IMR-90 (cell line): ENCODE results near the gene XCL1. TPM values are rescaled to one million over a fixed set of nuclear protein-coding genes. Genes with fewer than 3 reads are reported as not detected.

ENCODE experiments used
- ATAC-seq: fragments of 200-7000 bp; cut with Tn5 transposase; 2 replicates; pipeline ENCODE4 v1.9.1; 2020; ENCODE audit warnings: low read depth, mild to moderate bottlenecking, moderate library complexity
- BruUV-seq: library from RNA; stranded (reverse); fragments of 400-500 nt; replicated peaks from 2 replicates; lab custom pipeline; 2021; lab: Mats Ljungman, UMichigan
- CTCF ChIA-PET: fragments of 300-600 bp; formaldehyde crosslinking; extraction: SDS; loops from one replicate; lab custom pipeline; 2021; ENCODE audit warnings: antibody characterized with exemption; lab: Yijun Ruan, JAX
- POLR2A ChIA-PET: fragments of 300-600 bp; sonication (Branson Sonifier 250); formaldehyde crosslinking; loops from one replicate; lab custom pipeline; 2022; ENCODE audit warnings: antibody characterized with exemption; ENCODE audit not compliant: unreplicated experiment; lab: Charles Lee
- DNase-seq: peaks from one replicate; pipeline ENCODE4 v3.0.0; 2013
- H2AFZ ChIP-seq: replicated peaks from 2 replicates; pipeline ENCODE3; 2013; ENCODE audit warnings: low read length, mild to moderate bottlenecking; ENCODE audit not compliant: poor library complexity
- H2AK5ac ChIP-seq: 2 replicates; pipeline ENCODE4 v1.6.1; 2013; ENCODE audit warnings: low read depth, low read length, inconsistent platforms
- H2AK9ac ChIP-seq: replicated peaks from 2 replicates; pipeline ENCODE3; 2013; ENCODE audit warnings: mild to moderate bottlenecking, low read depth, low read length, moderate library complexity; ENCODE audit not compliant: poor library complexity
- H2BK120ac ChIP-seq: 2 replicates; pipeline ENCODE4 v1.6.1; 2013; ENCODE audit warnings: low read depth, low read length, inconsistent platforms
- H2BK15ac ChIP-seq: 3 replicates; pipeline ENCODE4 v1.6.1; 2013; ENCODE audit warnings: low read depth, low read length, inconsistent platforms
- H2BK20ac ChIP-seq: 2 replicates; pipeline ENCODE4 v1.6.1; 2013; ENCODE audit warnings: low read depth, mild to moderate bottlenecking, inconsistent platforms, low read length, moderate library complexity
- H2BK5ac ChIP-seq: 2 replicates; pipeline ENCODE4 v1.6.1; 2013; ENCODE audit warnings: mild to moderate bottlenecking, low read depth, low read length, inconsistent platforms; ENCODE audit not compliant: poor library complexity, severe bottlenecking
- H3K14ac ChIP-seq: replicated peaks from 2 replicates; pipeline ENCODE4 v1.6.1; 2013; ENCODE audit warnings: low read depth, low read length, inconsistent platforms
- H3K18ac ChIP-seq: 2 replicates; pipeline ENCODE4 v1.6.1; 2013; ENCODE audit warnings: low read depth, low read length, control low read depth
- H3K23ac ChIP-seq: 2 replicates; pipeline ENCODE4 v1.6.1; 2013; ENCODE audit warnings: low read depth, low read length, inconsistent platforms
- H3K27ac ChIP-seq: 2 replicates; pipeline ENCODE4 v1.5.1; 2013; ENCODE audit warnings: mild to moderate bottlenecking, control low read depth, low read length; ENCODE audit not compliant: insufficient read depth
- H3K27me3 ChIP-seq: 2 replicates; pipeline ENCODE4 v1.6.1; 2013; ENCODE audit warnings: low read length; ENCODE audit not compliant: control insufficient read depth, insufficient read depth
- H3K36me3 ChIP-seq: 2 replicates; pipeline ENCODE4 v1.6.1; 2013; ENCODE audit warnings: low read length, mixed read lengths; ENCODE audit not compliant: control insufficient read depth, insufficient read depth
- H3K4ac ChIP-seq: 2 replicates; pipeline ENCODE4 v1.6.1; 2013; ENCODE audit warnings: low read depth, low read length, inconsistent platforms
- H3K4me1 ChIP-seq: 2 replicates; pipeline ENCODE4 v1.6.1; 2013; ENCODE audit warnings: low read length, mixed read lengths; ENCODE audit not compliant: control insufficient read depth, insufficient read depth
- H3K4me2 ChIP-seq: 2 replicates; pipeline ENCODE4 v1.6.1; 2013; ENCODE audit warnings: low read depth, mild to moderate bottlenecking, control low read depth, low read length, moderate library complexity
- H3K4me3 ChIP-seq: 2 replicates; pipeline ENCODE4 v1.5.1; 2013; ENCODE audit warnings: low read depth, mild to moderate bottlenecking, control low read depth, low read length, moderate library complexity; ENCODE audit not compliant: insufficient read depth
- H3K56ac ChIP-seq: 2 replicates; pipeline ENCODE4 v1.6.1; 2013; ENCODE audit warnings: low read length, inconsistent platforms; ENCODE audit not compliant: insufficient read depth; ENCODE audit errors: extremely low read depth
- H3K79me1 ChIP-seq, 2 experiments: 2 replicates each; pipeline ENCODE4 v1.6.1; 2013; ENCODE audit warnings: low read length in 2 of 2, inconsistent platforms in 1 of 2, low read depth in 1 of 2
- H3K9ac ChIP-seq: 2 replicates; pipeline ENCODE4 v1.6.1; 2013; ENCODE audit warnings: low read depth, low read length, control low read depth
- H3K9me1 ChIP-seq: 2 replicates; pipeline ENCODE4 v1.6.1; 2013; ENCODE audit warnings: low read length, inconsistent platforms; ENCODE audit not compliant: insufficient read depth
- H3K9me3 ChIP-seq: 2 replicates; pipeline ENCODE4 v1.6.1; 2013; ENCODE audit warnings: low read length; ENCODE audit not compliant: control insufficient read depth, insufficient read depth
- H4K20me1 ChIP-seq: 2 replicates; pipeline ENCODE4 v1.6.1; 2013; ENCODE audit warnings: low read length, inconsistent platforms; ENCODE audit not compliant: insufficient read depth
- H4K5ac ChIP-seq: 2 replicates; pipeline ENCODE4 v1.6.1; 2013; ENCODE audit warnings: mild to moderate bottlenecking, low read depth, low read length, control low read depth
- H4K8ac ChIP-seq, 2 experiments: 2 replicates each; pipeline ENCODE4 v1.6.1; 2013; ENCODE audit warnings: low read depth in 2 of 2, low read length in 2 of 2, control low read depth in 1 of 2, inconsistent platforms in 1 of 2
- H4K91ac ChIP-seq: 2 replicates; pipeline ENCODE4 v1.6.1; 2013; ENCODE audit warnings: low read depth, low read length, inconsistent platforms; ENCODE audit not compliant: insufficient read depth
- BHLHE40 ChIP-seq: fragments of 150-350 bp; IDR thresholded peaks from 2 replicates; pipeline ENCODE4 v1.6.1; 2016; ENCODE audit warnings: mild to moderate bottlenecking, low read depth, low read length
- CEBPB ChIP-seq: IDR thresholded peaks from 2 replicates; pipeline ENCODE4 v1.6.1; 2012; ENCODE audit warnings: low read depth, low read length, improper control_type of control experiment
- CHD1 ChIP-seq: IDR thresholded peaks from 2 replicates; pipeline ENCODE4 v1.6.1; 2012; ENCODE audit warnings: low read depth, low read length, improper control_type of control experiment
- CTCF ChIP-seq: conservative IDR thresholded peaks from 2 replicates; pipeline ENCODE4 v1.5.1; 2012; ENCODE audit warnings: mild to moderate bottlenecking, low read depth, low read length, improper control_type of control experiment
- ELK1 ChIP-seq: fragments of 150-350 bp; IDR thresholded peaks from 2 replicates; pipeline ENCODE4 v1.6.1; 2016; ENCODE audit warnings: low read depth, mild to moderate bottlenecking, low read length, moderate library complexity, borderline replicate concordance
- FOS ChIP-seq: fragments of 150-350 bp; IDR thresholded peaks from 2 replicates; pipeline ENCODE4 v1.6.1; 2016; ENCODE audit warnings: low read depth, low read length
- MAFK ChIP-seq: IDR thresholded peaks from 2 replicates; pipeline ENCODE4 v1.6.1; 2012; ENCODE audit warnings: low read depth, low read length, improper control_type of control experiment
- MAZ ChIP-seq: IDR thresholded peaks from 2 replicates; pipeline ENCODE4 v1.6.1; 2012; ENCODE audit warnings: low read depth, mild to moderate bottlenecking, low read length, improper control_type of control experiment, moderate library complexity, borderline replicate concordance
- MXI1 ChIP-seq: IDR thresholded peaks from 2 replicates; pipeline ENCODE4 v1.6.1; 2012; ENCODE audit warnings: low read depth, mild to moderate bottlenecking, low read length, moderate library complexity, borderline replicate concordance
- NFE2L2 ChIP-seq: fragments of 150-350 bp; IDR thresholded peaks from 2 replicates; pipeline ENCODE4 v1.6.1; 2016; ENCODE audit warnings: low read depth, mild to moderate bottlenecking, low read length
- POLR2A ChIP-seq: IDR thresholded peaks from 2 replicates; pipeline ENCODE4 v1.6.1; 2012; ENCODE audit warnings: mild to moderate bottlenecking, low read depth, low read length
- RAD21 ChIP-seq: IDR thresholded peaks from 2 replicates; pipeline ENCODE4 v1.6.1; 2012; ENCODE audit warnings: low read length, improper control_type of control experiment
- RCOR1 ChIP-seq: IDR thresholded peaks from 2 replicates; pipeline ENCODE4 v1.6.1; 2012; ENCODE audit warnings: mild to moderate bottlenecking, low read length, improper control_type of control experiment; ENCODE audit not compliant: insufficient replicate concordance
- RFX5 ChIP-seq: IDR thresholded peaks from 2 replicates; pipeline ENCODE4 v1.8.0; 2012; ENCODE audit warnings: low read depth, mild to moderate bottlenecking, low read length, moderate library complexity
- SMC3 ChIP-seq: fragments of 150-350 bp; IDR thresholded peaks from 2 replicates; pipeline ENCODE4 v1.6.1; 2016; ENCODE audit warnings: low read depth, mild to moderate bottlenecking, antibody characterized with exemption, low read length, moderate library complexity
- USF2 ChIP-seq: fragments of 150-350 bp; IDR thresholded peaks from 2 replicates; pipeline ENCODE4 v1.6.1; 2017; ENCODE audit warnings: mild to moderate bottlenecking, antibody characterized with exemption, low read length, low read depth
- WGBS, 2 experiments: methylation state at CpG; one replicate each; pipeline versions ENCODE4 v1.1.5 to v1.1.7; 2013; ENCODE audit warnings: missing lambda C conversion rate in 2 of 2; ENCODE audit not compliant: insufficient read length in 1 of 2; ENCODE audit errors: extremely low coverage in 2 of 2; 5-methylcytosine and 5-hydroxymethylcytosine counted together
- dilution Hi-C: fragments of 300-500 bp; cut with HindIII; formaldehyde crosslinking; loops from one replicate; pipeline ENCODE4 v1.14.3; 2018; ENCODE audit warnings: low sequenced_read_pairs; ENCODE audit not compliant: unreplicated experiment
- in situ Hi-C: fragments of 300-500 bp; cut with MboI; formaldehyde crosslinking; loops from 3 replicates; pipeline ENCODE4 v1.14.3; 2019; ENCODE audit warnings: low sequenced_read_pairs, inconsistent platforms, mixed read lengths
- intact Hi-C: fragments of 100-400 bp; cut with micrococcal nuclease; formaldehyde crosslinking; loops from 2 replicates; pipeline ENCODE4 v1.10.0; 2022
- polyA plus RNA-seq, 3 experiments: library from polyadenylated mRNA; depleted of rRNA; stranded (reverse); fragments of >200 nt; gene quantifications; 2 replicates each; pipeline ENCODE4 v1.2.3, GENCODE V29; 2012; ENCODE audit warnings: low replicate concordance in 1 of 3
- total RNA-seq: library from RNA; depleted of rRNA; stranded (reverse); fragments of >200 nt; gene quantifications from 2 replicates; pipeline ENCODE4 v1.2.3, GENCODE V29; 2012

The XCL1 gene
- total and polyA plus RNA-seq, 2 of the 4 experiments (the other 2 are of a cell fraction) = not detected

- Histone ChIP-seq H3K9me1 (no peaks in the 10 kb centered on the region), H2BK15ac (no peak overlapping the region), H3K36me3 (no peaks in the 10 kb centered on the region), H3K4me3 (no peak overlapping the region), H3K4me2 (no peak overlapping the region), H3K27me3 (no peaks in the 10 kb centered on the region; the same call in 1 of the 2 replicates), H3K9ac (no peak overlapping the region), H3K18ac (no peak overlapping the region), H3K4ac (no peak overlapping the region), H2BK120ac (no peak overlapping the region), H3K4me1 (no peaks in the 10 kb centered on the region), H2BK20ac (no peak overlapping the region), H4K8ac (no peak overlapping the region), H2BK5ac (no peak overlapping the region), H4K5ac (no peak overlapping the region), H3K23ac (no peak overlapping the region), H3K9me3 (no peaks in the 10 kb centered on the region), H2AK5ac (no peak overlapping the region), H3K79me1 (no peaks in the 10 kb centered on the region), H2AK9ac (no peak overlapping the region), H3K27ac (no peak overlapping the region), H4K91ac (no peak overlapping the region), H4K20me1 (no peaks in the 10 kb centered on the region), H3K14ac (no peak overlapping the region), H2AFZ (no peak overlapping the region), H3K56ac (no peak overlapping the region)
- BruUV-seq = no TSS peak
- no CpG with 5 or more reads among the region's 1 CpG for WGBS, 2 experiments
- TF ChIP-seq BHLHE40 (no peak), RCOR1 (no peak), MAZ (no peak), USF2 (no peak), MAFK (no peak), CHD1 (no peak), RAD21 (no peak), CEBPB (no peak), FOS (no peak), POLR2A (no peak), MXI1 (no peak), CTCF (no peak), SMC3 (no peak), NFE2L2 (no peak), ELK1 (no peak), RFX5 (no peak)
- intact Hi-C loops (no loop called here), in situ Hi-C loops (no loop called here), dilution Hi-C loops (no loop called here)
- DNase-seq (no peak), ATAC-seq (no peak)
- ChIA-PET CTCF (no interaction called here), POLR2A (no interaction called here)
Observed at GRCh38 chr1:168567007-168567406, 9.4 kb upstream of the XCL1 start.
